Activated CD8-positive, alpha-beta memory T cell treated with anti-CD3 and anti-CD28 coated beads for 48 hours (primary cell): ENCODE results near the gene SPOPL.

ENCODE experiments used
- DNase-seq, 3 experiments: peaks; one replicate each; pipeline ENCODE4 v3.0.0-alpha.2; 2020; ENCODE audit warnings: low read depth in 2 of 3, low spot score in 2 of 3

Gene SPOPL

DNA sequence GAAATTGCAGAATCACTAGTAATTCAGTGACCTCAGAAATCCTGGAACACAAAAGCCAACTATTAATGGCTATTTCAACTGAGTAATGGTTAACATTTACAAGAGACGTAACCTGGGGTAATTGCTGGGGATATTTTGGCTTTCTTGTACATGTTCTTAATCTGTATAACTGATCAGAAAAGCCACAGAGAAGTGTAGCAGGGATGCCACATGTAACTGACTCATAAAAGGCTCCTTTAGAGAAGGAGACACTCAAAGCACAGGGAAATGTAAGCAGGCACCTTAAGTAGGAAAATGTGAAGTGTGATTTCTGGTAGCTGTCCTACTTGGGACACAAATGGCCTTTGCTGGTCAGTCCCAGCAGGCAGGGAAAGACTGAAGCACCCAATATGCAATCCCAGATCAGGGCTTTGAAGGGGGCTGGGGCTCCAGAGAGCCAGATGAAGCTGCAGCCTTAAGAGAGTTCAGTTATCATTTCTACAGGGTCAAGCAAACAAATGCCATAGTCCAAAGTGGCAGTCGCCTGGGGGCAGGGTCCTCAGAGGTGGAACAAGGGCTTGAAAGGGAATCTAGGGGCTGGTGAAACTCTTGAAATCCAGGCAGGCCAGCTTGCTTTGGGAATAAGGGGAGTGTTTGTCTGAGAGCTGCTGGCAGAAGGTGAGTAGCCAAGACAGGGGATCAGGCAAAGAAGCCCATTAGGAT is 7.2 kb upstream of the SPOPL start:
- DNase-seq = no peak

DNA sequence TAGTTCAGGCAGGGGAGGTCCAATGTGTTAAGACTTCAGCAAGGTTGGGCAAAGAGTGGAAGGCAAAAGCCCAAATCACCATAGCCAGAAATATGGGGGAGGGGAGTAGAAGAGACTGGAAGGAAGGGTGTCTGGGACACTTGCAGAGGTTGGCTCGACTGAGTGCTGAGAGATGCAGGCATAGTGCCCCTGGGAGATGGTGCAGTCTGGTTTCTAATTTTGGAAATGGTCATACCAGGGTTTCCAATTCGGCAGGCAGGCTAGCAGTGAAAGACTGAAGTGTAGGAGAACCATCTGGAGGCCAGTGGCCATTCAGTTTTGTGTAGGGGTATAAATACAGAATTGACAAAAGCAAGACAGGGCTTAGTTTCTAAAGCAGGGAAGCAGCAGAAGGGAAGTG is 6.2 kb upstream of the SPOPL start:
- DNase-seq = no peak

GRCh38 chr2:138496096-138496651 is 5.4 kb upstream of the SPOPL start:
- DNase-seq = no peak

DNA sequence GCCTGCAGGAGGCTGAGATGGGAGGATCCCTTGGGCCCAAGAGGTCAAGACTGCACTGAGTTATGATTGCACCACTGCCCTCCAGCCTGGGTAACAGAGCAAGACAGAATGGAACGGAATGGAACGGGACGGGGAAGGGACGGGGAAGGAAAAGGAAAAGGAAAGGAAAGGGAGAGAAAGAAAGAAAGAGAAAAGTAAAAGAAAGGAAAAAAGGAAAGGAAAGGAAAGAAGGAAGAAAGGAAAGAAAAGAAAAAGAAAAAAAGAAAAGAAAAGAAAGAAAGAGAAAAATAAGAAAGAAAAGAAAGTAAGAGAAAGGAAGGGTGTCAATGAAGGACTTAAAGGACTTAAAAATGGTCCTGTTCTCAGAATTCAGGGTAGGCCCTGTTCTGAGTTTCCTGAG is 4.3 kb upstream of the SPOPL start:
- no peak for DNase-seq

GRCh38 chr2:138499684-138500083 is 1.9 kb upstream of the SPOPL start:
- no peak for DNase-seq

DNA sequence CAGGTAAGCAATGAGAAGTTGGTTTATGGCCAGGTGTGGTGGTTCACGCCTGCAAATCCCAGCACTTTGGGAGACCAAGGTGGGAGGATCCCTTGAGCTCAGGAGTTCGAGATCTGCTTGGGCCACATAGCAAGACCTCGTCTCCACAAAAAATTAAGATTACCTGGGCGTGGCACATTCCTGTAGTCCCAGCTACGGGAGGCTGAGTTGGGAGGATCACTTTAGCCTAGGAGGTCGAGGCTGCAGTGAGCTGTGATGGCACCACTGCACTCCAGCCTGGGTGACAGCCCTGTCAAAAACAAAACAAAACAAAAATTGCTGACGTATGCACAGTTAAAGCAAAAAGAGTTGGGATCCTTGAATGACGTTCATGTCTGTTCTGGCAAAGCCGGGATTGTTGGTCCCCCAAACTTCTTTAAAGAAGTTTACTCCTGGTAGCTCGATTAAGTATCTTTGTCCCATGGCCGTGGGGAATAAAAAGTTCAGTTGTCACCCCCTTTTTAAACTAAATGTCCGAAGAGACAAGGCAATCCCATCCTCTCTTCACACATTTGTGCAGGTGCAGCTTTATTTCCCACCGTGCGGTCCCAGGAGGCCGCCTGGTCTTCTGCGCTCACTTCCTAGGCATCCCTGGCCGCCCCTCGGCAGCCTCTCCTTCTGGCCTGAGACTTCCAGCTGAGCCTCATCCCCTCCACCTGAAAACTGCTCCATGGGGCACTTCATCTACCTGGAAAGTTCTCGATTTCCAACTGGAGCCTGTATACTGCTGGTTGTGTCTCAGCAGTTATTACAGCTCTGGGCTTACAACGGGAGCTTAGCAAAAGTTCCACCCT is 762 bp upstream of the SPOPL start:
- DNase-seq = no peak

DNA sequence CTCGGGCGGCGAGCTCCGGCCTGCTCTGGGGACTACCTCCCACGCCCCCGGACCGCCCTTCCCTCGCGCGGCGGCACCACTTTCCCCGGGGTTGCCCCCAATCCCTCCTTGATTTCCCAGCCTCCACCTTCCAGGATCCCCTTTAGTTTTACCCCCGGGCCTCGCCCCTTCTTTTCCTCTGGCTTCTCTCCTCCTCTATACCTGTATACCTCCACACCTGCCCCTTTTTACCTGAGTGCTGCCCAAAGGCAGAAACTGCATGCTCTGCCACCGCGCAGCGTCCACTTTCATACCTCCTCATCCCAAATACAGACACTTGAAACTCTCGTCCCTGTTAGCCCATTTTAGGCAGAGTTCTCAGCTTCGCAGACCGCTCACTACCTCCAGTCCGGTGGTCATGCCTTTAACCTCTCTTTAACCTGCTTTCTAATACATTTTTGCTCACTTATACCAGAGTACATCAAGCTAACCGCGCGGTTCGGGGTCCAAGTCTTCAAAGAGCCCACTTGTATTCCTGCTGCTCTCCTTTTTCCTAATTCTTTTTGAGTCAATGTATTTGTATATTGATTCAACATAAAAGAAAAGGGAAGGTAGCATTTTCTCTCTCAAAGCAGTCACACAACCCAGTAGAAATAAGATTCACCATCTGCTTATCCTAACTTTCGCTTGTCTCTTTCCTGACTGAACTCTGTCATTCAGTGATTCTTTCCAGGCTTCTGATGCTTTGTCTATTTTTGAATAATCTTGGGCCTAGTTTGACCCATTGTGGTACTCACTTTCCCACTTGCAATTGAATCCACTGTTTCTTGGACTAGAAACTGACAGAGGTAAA is 901 bp downstream of the SPOPL start:
- peak in 1 of 3 experiments; percentile 5 for DNase-seq

DNA sequence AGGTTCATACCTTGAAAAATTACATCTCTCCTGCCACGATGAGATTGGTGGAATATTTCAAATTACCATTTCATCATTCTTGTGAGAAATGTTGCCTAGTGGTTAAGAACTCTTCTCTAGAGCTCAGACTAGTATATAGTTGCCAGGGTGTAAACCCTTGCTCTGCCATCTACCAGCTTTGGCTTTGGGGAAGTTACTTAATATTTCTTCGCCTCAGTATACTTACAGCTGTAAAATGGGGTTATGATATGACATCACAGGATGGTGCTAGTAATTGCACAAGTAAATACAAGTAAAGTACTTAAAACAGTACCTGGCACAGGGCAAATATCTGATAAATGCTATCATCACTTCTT is 1.5 kb downstream of the SPOPL start:
- no peak for DNase-seq

GRCh38 chr2:138503652-138504051 is 2.1 kb downstream of the SPOPL start:
- DNase-seq = no peak

DNA sequence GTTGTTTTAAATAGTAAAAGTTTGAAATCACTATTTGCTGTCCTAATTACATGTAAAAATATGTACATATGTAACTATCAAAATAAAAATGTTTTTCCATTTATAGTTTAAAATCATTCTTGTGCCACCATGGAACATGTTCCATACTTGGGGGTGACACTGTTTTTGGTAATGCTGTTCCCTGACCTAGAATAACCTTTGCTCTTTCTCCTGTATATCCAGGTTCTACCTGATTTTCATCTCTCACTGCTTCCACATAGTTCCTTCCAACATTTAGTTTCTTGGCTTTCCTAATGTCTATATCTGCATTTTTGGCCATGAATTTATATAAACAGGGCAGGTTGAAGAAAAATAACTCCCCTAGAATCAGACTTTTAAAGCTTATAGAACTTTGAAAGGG is 2.5 kb downstream of the SPOPL start:
- DNase-seq = no peak

GRCh38 chr2:138504546-138505235 is 3.1 kb downstream of the SPOPL start:
- no peak for DNase-seq

- DNase-seq = no peak
These were observed 5.7 kb downstream of the SPOPL start for GRCh38 chr2:138507267-138507666.

DNA sequence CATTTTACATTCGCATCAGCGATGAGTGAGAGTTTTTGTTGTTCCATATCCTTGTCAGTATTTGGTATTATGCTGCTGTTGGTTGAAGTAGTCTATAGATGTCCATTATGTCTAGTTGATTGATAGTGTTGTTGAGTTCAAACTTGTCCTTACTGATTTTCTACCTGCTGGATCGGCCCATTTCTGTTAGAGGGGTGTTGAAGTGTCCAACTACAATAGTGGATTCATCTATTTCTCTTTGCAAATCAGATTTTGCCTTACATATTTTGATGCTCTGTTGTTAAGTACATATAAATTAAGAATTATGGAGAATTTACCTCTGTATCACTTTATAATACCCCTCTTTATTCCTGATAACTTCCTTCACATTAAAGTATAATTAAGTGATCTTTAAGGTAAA is 8.7 kb downstream of the SPOPL start:
- no peak for DNase-seq

- no peak for DNase-seq
These were observed 11.1 kb downstream of the SPOPL start for GRCh38 chr2:138512672-138513071.

DNA sequence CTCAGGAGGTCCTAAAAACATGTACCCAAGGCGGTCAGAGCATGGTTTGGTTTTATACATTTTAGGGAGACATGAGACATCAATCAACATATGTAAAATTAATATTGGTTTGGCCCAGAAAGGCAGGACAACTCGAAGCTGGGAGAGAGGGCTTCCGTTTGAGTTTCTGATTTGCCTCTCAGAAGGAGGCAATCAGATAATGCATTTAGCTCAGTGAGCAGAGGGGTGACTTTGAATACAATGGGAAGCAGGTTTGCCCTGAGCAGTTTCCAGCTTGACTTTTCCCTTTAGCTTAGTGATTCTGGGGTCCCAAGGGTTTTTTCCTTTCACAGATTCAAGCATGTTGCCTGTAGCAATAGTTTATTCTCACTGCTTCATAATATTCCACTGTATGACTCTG is 12.6 kb downstream of the SPOPL start:
- no peak for DNase-seq

- DNase-seq = no peak
These were observed 13.5 kb downstream of the SPOPL start for GRCh38 chr2:138515092-138515491.

DNA sequence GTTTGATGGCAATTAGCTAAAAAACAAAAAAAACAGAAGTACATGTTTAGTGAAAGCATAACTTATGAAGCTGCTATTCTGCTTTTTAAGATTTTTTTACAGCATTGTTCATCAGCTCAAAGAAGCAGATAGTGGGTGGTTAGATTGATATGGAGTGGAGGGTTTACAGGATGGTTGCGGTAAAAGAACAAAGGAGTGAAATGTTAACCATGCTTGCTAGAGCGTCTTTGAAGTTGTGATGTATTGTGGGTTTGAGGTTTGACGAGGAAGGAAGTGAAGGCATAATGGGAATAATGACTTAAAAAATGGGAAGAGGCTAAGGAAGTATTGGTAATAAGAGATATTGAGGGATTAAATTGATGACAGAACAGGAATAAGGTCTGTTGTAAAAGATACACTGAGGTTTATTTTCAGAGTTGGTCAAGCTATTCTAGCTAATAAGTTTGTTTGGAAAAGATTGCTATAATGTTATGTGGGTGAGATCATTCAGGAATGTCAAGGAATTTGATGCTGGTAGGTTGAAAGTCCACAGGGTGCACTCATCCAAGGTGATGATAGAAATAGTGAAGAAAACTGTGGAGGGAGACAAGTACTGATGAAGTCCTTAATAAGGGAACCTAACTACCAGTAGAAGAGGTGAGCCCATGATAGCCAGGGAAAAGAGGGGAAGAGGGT is 14.6 kb downstream of the SPOPL start:
- DNase-seq = no peak

GRCh38 chr2:138518860-138519259 is 17.3 kb downstream of the SPOPL start:
- no peak for DNase-seq

- DNase-seq = no peak
These were observed 20.3 kb downstream of the SPOPL start for GRCh38 chr2:138521821-138522220.

- DNase-seq = no peak
These were observed 21.0 kb downstream of the SPOPL start for GRCh38 chr2:138522556-138522955.
